ENCODE results near the gene SNRNP70.

Gene SNRNP70

DNA sequence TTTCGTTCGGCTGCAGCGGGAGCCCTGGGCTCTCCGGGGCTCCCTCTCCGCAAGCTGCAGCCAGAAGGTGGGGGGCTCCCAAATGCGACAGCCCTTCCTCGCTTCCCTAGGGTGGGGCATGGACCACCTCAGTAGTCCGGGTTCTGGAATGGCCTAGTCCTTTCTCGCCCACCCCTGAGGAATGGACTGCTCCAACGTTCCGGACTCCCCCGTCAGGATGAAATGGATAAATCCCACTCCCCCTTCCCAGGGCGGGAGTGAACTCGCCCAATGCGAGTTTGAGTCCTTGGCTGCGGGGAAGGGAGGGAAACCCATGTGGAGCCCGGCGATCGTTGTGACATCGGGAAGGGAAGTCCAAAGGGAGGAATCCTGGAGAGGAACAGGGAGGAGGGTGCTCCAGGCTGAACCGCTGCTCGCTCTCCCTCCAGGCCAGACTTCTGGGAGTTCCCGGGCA, 64.4 kb downstream of the SNRNP70 start:
- 0 out of 2 replicates have a peak, but pooled peaks have one; percentile 21 for TF ChIP-seq CEBPB (IDR thresholded peaks at IDR 0.05)
- 0 out of 2 replicates have a peak, but pooled peaks have one; percentile 14 for TF ChIP-seq FOXM1 (IDR thresholded peaks at IDR 0.05; ENCODE audit: borderline replicate concordance, low read depth)
- no peak for TF ChIP-seq RAD21 (IDR thresholded peaks at IDR 0.05; ENCODE audit: low read depth)
- TF ChIP-seq, protein P1, sequence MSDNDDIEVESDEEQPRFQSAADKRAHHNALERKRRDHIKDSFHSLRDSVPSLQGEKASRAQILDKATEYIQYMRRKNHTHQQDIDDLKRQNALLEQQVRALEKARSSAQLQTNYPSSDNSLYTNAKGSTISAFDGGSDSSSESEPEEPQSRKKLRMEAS (IDR thresholded peaks at IDR 0.05) = peak; percentile 63
- 0 out of 2 replicates have a peak, but pooled peaks have one; percentile 33 for TF ChIP-seq TAF1 (IDR thresholded peaks at IDR 0.05; ENCODE audit: low read depth)
- TF ChIP-seq EP300 (IDR thresholded peaks at IDR 0.05; ENCODE audit: borderline replicate concordance) = no peak
- TF ChIP-seq TEAD4 (IDR thresholded peaks at IDR 0.05) = no peak
- TF ChIP-seq TCF12 (IDR thresholded peaks at IDR 0.05; ENCODE audit: low read depth) = peak; percentile 6; the same call in 1 of the 2 replicates
- TF ChIP-seq, protein P2, sequence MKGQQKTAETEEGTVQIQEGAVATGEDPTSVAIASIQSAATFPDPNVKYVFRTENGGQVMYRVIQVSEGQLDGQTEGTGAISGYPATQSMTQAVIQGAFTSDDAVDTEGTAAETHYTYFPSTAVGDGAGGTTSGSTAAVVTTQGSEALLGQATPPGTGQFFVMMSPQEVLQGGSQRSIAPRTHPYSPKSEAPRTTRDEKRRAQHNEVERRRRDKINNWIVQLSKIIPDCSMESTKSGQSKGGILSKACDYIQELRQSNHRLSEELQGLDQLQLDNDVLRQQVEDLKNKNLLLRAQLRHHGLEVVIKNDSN (IDR thresholded peaks at IDR 0.05) = no peak

DNA sequence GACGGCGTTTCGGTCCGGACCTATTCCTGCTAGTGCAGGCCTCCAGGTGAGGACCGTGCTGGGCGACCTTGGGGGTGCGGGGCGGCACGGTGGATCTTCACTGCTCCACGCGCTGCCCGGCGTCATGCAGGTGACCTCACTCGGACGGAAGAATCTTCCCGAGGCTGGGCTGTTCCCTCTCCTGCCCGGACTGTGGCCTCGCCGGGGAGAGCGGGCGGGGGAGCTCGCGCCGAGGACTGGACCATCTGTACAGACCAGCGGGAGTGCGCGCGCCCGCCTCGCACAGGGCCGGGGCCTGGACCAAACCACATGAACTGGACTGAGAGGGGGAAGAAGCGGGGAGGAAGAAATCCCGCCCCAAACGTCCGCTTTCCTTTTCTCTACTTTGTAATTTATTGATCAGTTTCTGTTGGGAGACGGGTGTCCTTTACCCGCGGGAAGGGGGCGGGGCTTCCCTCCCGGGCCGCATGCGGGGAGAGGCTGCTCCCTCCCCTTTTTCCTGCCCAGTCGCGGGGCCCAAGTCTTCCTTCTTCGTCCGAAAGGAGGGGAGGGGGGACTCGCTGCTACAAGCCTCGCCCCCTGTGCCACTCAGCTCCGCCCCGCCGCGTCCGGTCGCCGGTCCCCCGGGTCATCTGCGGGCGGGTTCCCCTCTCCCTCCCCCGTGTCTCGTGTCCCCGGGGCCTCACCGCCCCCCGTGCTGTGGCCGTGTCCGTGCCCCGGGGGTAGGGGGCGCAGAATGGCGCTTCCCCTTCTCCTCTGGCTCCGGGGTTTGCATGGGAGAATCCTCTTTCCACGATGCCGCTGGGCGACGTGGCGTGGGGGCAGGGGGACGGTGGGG, 65.1 kb downstream of the SNRNP70 start:
- no peak for TF ChIP-seq NFIC (IDR thresholded peaks at IDR 0.05)
- TF ChIP-seq CREB1 (IDR thresholded peaks at IDR 0.05; ENCODE audit: low read depth) = no peak
- TF ChIP-seq TAF1 (IDR thresholded peaks at IDR 0.05; ENCODE audit: low read depth) = peak; percentile 28; the same call in 1 of the 2 replicates
- no peak for TF ChIP-seq REST (IDR thresholded peaks at IDR 0.05; ENCODE audit: low read depth)
- TF ChIP-seq TEAD4 (IDR thresholded peaks at IDR 0.05) = no peak
- no peak for TF ChIP-seq EGR1 (IDR thresholded peaks at IDR 0.05)
- TF ChIP-seq CEBPB (IDR thresholded peaks at IDR 0.05) = no peak
- no peak for TF ChIP-seq EP300 (IDR thresholded peaks at IDR 0.05; ENCODE audit: borderline replicate concordance)
- TF ChIP-seq ZBTB7A (IDR thresholded peaks at IDR 0.05; ENCODE audit: low read depth) = peak; percentile 87
- TF ChIP-seq YY1 (IDR thresholded peaks at IDR 0.05; ENCODE audit: low read depth) = no peak
- TF ChIP-seq RAD21 (IDR thresholded peaks at IDR 0.05; ENCODE audit: low read depth) = no peak
- no peak for TF ChIP-seq FOXM1 (IDR thresholded peaks at IDR 0.05; ENCODE audit: borderline replicate concordance, low read depth)
- TF ChIP-seq, protein P1 (IDR thresholded peaks at IDR 0.05) = peak; percentile 78
- TF ChIP-seq, protein P2 (IDR thresholded peaks at IDR 0.05) = no peak
- TF ChIP-seq TCF12 (IDR thresholded peaks at IDR 0.05; ENCODE audit: low read depth) = no peak

- TF ChIP-seq TEAD4 (IDR thresholded peaks at IDR 0.05) = no peak
- no peak for TF ChIP-seq FOXM1 (IDR thresholded peaks at IDR 0.05; ENCODE audit: borderline replicate concordance, low read depth)
- no peak for TF ChIP-seq YY1 (IDR thresholded peaks at IDR 0.05; ENCODE audit: low read depth)
- TF ChIP-seq, protein P1 (IDR thresholded peaks at IDR 0.05) = no peak
- no peak for TF ChIP-seq CEBPB (IDR thresholded peaks at IDR 0.05)
- no peak for TF ChIP-seq RAD21 (IDR thresholded peaks at IDR 0.05; ENCODE audit: low read depth)
- no peak for TF ChIP-seq EGR1 (IDR thresholded peaks at IDR 0.05)
- TF ChIP-seq, protein P2 (IDR thresholded peaks at IDR 0.05) = no peak
- no peak for TF ChIP-seq REST (IDR thresholded peaks at IDR 0.05; ENCODE audit: low read depth)
- TF ChIP-seq CREB1 (IDR thresholded peaks at IDR 0.05; ENCODE audit: low read depth) = no peak
- no peak for TF ChIP-seq ZBTB7A (IDR thresholded peaks at IDR 0.05; ENCODE audit: low read depth)
- no peak for TF ChIP-seq EP300 (IDR thresholded peaks at IDR 0.05; ENCODE audit: borderline replicate concordance)
- no peak for TF ChIP-seq NFIC (IDR thresholded peaks at IDR 0.05)
- no peak; the same call in 1 of the 2 replicates for TF ChIP-seq TAF1 (IDR thresholded peaks at IDR 0.05; ENCODE audit: low read depth)
- TF ChIP-seq TCF12 (IDR thresholded peaks at IDR 0.05; ENCODE audit: low read depth) = no peak
These were observed 65.6 kb downstream of the SNRNP70 start for GRCh38 chr19:49150944-49151243.

DNA sequence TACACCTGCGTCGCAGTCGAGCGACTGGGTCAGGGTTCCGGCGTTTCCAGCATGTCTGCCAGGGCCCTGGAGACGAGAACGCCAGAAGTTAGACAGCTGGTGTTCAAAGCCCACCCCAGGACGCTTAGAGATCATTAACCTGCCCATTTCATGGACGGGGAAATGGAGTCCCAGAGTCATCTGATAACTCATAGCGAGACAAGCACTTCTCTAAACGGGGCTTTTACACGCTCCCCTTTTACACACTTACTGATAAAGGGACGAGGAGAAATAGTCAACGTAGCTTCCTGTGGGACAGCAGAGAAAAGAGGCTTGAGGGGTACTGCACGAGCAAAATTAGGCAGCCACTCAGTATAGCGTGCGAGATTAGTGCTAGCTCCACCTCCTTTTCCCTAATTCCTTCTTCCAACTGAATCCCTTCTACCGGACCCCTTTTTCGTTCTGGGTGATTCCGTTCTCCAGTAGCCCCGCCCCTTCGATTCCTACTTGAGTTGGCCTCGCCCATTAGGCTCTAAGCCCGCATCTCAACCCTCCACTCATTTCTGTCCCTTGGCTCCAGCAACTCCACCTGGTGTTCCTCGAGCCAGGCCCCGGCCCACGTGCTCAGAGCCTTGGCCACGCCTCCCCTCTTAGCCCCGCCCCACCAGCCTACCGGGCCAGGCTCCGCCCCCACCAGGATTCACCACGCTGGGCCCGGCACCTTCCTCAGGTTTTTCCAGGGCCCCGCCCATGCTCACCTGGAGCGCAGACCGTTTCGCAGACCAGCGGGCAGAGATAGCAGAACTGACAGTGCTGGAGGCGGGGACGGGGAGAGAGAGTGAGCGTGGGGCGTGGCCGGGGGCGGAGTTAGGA, 66.2 kb downstream of the SNRNP70 start:
- TF ChIP-seq EGR1 (IDR thresholded peaks at IDR 0.05) (0 out of 2 replicates have a peak, but pooled peaks have one; percentile 14), RAD21 (IDR thresholded peaks at IDR 0.05; ENCODE audit: low read depth) (no peak; the same call in 1 of the 2 replicates), TCF12 (IDR thresholded peaks at IDR 0.05; ENCODE audit: low read depth) (0 out of 2 replicates have a peak, but pooled peaks have one; percentile 39), TAF1 (IDR thresholded peaks at IDR 0.05; ENCODE audit: low read depth) (0 out of 2 replicates have a peak, but pooled peaks have one; percentile 28)
- TF ChIP-seq, protein P2 (IDR thresholded peaks at IDR 0.05) = peak; percentile 89
- TF ChIP-seq, protein P1 (IDR thresholded peaks at IDR 0.05) = peak; percentile 99

Data from Ishikawa (cell line).